ENCODE data around the gene PRDM15.

Gene PRDM15

GRCh38 chr21:41858466-41859296 lies 20.5 kb downstream of the PRDM15 start:
- ChIA-PET POLR2A (no interaction called here), CTCF (no interaction called here)
- no peak for TF ChIP-seq CTCF (IDR thresholded peaks at IDR 0.05; ENCODE audit: insufficient read depth, low read length, missing control alignments)
- H3K4me3 ChIP-seq (ENCODE audit: low read depth, low read length) = no peak overlapping the region
- no peak for DNase-seq (ENCODE audit: low read depth, low spot score)

DNA sequence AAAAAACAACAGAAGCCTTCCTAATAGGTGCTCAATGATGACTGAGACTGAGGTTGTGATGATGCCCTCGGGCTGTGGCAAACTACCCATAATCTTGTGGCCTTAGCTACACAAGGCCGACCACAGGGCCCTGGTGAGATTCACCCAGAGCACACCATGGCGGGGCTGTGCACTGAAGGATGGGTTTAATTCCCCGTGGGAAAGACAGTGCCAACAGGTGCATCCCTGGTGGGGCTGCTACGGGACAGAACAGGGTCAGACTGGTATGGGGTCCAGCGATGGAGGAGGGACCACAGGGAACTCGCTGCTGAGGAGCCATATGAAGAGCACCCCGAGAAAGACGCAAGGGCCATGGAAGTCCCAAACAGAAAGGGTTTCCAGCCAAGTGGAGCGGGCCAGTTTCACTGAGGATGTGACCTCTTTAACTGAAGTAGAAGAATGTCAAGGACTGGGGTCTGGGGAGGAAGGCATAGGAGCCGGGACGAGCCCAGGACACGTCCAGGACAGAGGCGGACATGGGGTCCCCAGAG lies 21.3 kb downstream of the PRDM15 start:
- TF ChIP-seq CTCF (IDR thresholded peaks at IDR 0.05; ENCODE audit: insufficient read depth, low read length, missing control alignments) = no peak
- CTCF ChIA-PET = no interaction called here
- POLR2A ChIA-PET = no interaction called here
- H3K4me3 ChIP-seq (ENCODE audit: low read depth, low read length) = no peak overlapping the region
- no peak for DNase-seq (ENCODE audit: low read depth, low spot score)

- POLR2A ChIA-PET = no interaction called here
- no peak for TF ChIP-seq CTCF (IDR thresholded peaks at IDR 0.05; ENCODE audit: insufficient read depth, low read length, missing control alignments)
- CTCF ChIA-PET = no interaction called here
- no peak overlapping the region for H3K4me3 ChIP-seq (ENCODE audit: low read depth, low read length)
- no peak for DNase-seq (ENCODE audit: low read depth, low spot score)
Observed at GRCh38 chr21:41856572-41856971, 22.6 kb downstream of the PRDM15 start.

DNA sequence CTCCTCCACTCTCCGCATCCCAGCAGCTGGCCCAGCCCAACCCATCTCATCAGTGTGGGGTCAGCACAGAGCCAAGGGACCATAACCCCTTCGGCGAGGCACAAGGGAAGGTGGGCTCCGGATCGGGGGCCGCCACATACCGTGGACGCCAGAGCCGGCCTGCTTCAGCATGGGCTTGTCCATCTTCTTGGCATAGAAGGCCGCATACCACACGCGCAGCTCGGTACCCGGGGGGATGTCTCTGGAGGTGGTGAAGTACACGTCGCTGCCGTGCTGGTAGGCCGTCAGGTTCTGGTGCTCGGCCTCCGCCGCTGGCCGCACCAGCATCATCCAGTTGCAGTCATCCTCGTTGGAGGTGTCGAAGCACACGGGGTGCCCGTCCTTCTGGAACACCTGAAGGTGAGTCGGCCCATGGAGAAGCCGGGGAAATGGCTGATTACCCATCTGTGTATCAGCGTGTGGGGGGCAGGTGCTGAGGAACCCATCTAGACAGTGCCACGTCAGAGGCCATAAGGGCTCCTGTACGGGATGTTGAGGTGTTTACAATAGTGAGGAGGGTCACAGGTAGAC lies 24.6 kb downstream of the PRDM15 start:
- no peak overlapping the region for H3K4me3 ChIP-seq (ENCODE audit: low read depth, low read length)
- CTCF ChIA-PET = no interaction called here
- POLR2A ChIA-PET = no interaction called here
- DNase-seq (ENCODE audit: low read depth, low spot score) = no peak
- TF ChIP-seq CTCF (IDR thresholded peaks at IDR 0.05; ENCODE audit: insufficient read depth, low read length, missing control alignments) = no peak

DNA sequence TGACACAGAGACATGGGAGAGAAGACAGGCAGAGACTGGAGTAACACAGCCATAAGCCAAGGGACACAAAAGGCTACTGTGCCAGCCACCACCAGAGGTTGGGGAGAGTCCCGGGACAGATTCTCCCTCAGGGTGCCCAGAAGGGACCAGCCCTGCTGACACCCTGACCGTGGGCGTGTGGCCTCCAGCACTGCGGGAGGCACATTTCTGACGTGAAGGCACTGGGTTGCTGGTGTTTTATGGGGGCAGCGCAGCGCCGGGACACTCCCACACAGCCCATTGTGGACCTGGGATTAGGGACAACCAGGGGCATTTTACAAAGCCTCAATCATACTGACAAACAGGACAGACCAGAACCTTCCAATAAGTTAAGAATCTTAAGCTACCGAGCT lies 26.2 kb downstream of the PRDM15 start:
- no peak for TF ChIP-seq CTCF (IDR thresholded peaks at IDR 0.05; ENCODE audit: insufficient read depth, low read length, missing control alignments)
- CTCF ChIA-PET = interaction anchor here (1.2 kb wide), 1 partner anchor 12 kb away, joined by 5 read pairs; no protein-coding TSS in a partner anchor
- H3K4me3 ChIP-seq (ENCODE audit: low read depth, low read length) = no peak overlapping the region
- DNase-seq (ENCODE audit: low read depth, low spot score) = no peak
- POLR2A ChIA-PET = no interaction called here

- no peak overlapping the region for H3K4me3 ChIP-seq (ENCODE audit: low read depth, low read length)
- ChIA-PET CTCF (interaction anchor here (1.2 kb wide), 1 partner anchor 12 kb away, joined by 5 read pairs; no protein-coding TSS in a partner anchor), POLR2A (no interaction called here)
- no peak for TF ChIP-seq CTCF (IDR thresholded peaks at IDR 0.05; ENCODE audit: insufficient read depth, low read length, missing control alignments)
- DNase-seq (ENCODE audit: low read depth, low spot score) = no peak
Observed at GRCh38 chr21:41852151-41852928, 26.8 kb downstream of the PRDM15 start.

Data from AG04449 (cell line).